ENCODE measurements around the gene GNAZ. TPM values are rescaled to one million over a fixed set of nuclear protein-coding genes. Genes with fewer than 3 reads are reported as not detected.

The GNAZ gene
- total and polyA plus RNA-seq, 4 donors: 0.21 to 2.2 (median 0.38) TPM

DNA sequence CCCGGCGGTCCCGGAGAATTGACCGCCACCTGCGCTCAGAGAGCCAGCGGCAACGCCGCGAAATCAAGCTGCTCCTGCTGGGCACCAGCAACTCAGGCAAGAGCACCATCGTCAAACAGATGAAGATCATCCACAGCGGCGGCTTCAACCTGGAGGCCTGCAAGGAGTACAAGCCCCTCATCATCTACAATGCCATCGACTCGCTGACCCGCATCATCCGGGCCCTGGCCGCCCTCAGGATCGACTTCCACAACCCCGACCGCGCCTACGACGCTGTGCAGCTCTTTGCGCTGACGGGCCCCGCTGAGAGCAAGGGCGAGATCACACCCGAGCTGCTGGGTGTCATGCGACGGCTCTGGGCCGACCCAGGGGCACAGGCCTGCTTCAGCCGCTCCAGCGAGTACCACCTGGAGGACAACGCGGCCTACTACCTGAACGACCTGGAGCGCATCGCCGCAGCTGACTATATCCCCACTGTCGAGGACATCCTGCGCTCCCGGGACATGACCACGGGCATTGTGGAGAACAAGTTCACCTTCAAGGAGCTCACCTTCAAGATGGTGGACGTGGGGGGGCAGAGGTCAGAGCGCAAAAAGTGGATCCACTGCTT is 25.5 kb downstream of the GNAZ start:
- WGBS: 96% methylated on average over 45 of the region's 45 CpGs
- no peak for DNase-seq (ENCODE audit: low spot score)
- H3K4me1 ChIP-seq (ENCODE audit: control insufficient read depth in 4 of 4, insufficient read depth in 4 of 4, low read length in 3 of 4): no peaks in the 10 kb centered on the region
- H3K27me3 ChIP-seq (ENCODE audit: control insufficient read depth in 4 of 4, insufficient read depth in 4 of 4, low read length in 3 of 4): no peaks in the 10 kb centered on the region
- no peaks in the 10 kb centered on the region for H3K36me3 ChIP-seq (ENCODE audit: control insufficient read depth in 4 of 4, insufficient read depth in 3 of 4, low read depth in 1 of 4, low read length in 3 of 4)
- H3K9me3 ChIP-seq (ENCODE audit: control insufficient read depth in 4 of 4, low read length in 3 of 4): no peaks in the 10 kb centered on the region
- TF ChIP-seq HNF4A (conservative IDR thresholded peaks at IDR 0.05): no peak
- no peak for TF ChIP-seq TAF1 (conservative IDR thresholded peaks at IDR 0.05)
- no peak for TF ChIP-seq FOXA1 (IDR thresholded peaks at IDR 0.05)
- TF ChIP-seq RXRA (IDR thresholded peaks at IDR 0.05): no peak
- TF ChIP-seq, protein P1, sequence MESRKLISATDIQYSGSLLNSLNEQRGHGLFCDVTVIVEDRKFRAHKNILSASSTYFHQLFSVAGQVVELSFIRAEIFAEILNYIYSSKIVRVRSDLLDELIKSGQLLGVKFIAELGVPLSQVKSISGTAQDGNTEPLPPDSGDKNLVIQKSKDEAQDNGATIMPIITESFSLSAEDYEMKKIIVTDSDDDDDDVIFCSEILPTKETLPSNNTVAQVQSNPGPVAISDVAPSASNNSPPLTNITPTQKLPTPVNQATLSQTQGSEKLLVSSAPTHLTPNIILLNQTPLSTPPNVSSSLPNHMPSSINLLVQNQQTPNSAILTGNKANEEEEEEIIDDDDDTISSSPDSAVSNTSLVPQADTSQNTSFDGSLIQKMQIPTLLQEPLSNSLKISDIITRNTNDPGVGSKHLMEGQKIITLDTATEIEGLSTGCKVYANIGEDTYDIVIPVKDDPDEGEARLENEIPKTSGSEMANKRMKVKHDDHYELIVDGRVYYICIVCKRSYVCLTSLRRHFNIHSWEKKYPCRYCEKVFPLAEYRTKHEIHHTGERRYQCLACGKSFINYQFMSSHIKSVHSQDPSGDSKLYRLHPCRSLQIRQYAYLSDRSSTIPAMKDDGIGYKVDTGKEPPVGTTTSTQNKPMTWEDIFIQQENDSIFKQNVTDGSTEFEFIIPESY (IDR thresholded peaks at IDR 0.05): no peak
- TF ChIP-seq EGR1 (IDR thresholded peaks at IDR 0.05; ENCODE audit: low read depth in 2 of 2): no peak
- TF ChIP-seq GABPA (IDR thresholded peaks at IDR 0.05 in 1 of 2, conservative IDR thresholded peaks at IDR 0.05 in 1 of 2): no peak
- no peak for TF ChIP-seq YY1 (IDR thresholded peaks at IDR 0.05)
- TF ChIP-seq HNF4G (IDR thresholded peaks at IDR 0.05): no peak
- TF ChIP-seq FOXA2 (IDR thresholded peaks at IDR 0.05): no peak
- no peak for TF ChIP-seq SP1 (IDR thresholded peaks at IDR 0.05)
- H3K9ac ChIP-seq (ENCODE audit: low read depth in 1 of 2, low read length in 2 of 2): no peak overlapping the region
- no peak overlapping the region for H3K27ac ChIP-seq (ENCODE audit: low read depth in 1 of 2, low read length in 2 of 2)
- H3K4me3 ChIP-seq (ENCODE audit: low read depth in 1 of 3, low read length in 3 of 3): no peak overlapping the region

DNA sequence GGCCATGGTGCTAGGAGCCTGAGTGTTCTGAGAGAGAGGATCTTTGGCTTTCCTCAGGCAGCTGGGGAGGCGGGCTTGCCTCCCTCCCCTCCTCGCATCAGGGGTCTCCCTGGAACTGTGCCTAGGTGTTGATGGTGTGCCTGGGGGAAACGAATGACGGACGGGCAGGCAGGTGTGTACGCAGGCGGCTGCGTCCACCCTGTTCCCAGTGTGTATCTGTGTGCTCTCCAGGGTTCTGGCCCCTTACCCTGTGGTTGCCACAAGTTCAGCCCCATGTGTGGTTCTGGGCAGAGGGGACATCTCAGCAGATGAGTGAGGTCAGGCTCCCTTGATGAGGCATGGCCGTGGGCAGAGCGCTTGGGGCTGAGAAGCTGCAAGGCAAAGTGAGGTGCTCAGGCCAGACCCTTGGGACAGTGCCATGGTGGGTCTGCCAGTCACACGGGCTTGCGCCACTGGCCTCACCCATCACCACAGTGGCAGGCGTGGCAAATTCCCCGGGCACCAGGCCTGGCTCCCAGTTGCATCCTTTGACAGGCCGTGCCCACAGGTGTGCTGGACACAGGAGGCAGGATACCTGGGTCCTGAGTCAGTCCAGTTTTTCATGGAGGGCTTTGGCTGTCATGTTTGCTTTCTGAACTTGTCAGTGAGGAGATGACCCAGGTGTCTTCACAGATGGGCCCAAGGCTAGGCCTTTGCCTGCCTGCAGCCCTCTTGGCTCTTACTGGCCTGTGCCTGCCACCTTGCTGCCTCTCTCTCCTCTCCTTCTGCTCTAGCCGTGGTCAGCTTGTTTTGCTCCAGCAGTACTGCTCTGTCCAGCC is 27.3 kb downstream of the GNAZ start:
- DNase-seq (ENCODE audit: low spot score): no peak
- no peak overlapping the region for H3K9ac ChIP-seq (ENCODE audit: low read depth in 1 of 2, low read length in 2 of 2)
- no peaks in the 10 kb centered on the region for H3K36me3 ChIP-seq (ENCODE audit: control insufficient read depth in 4 of 4, insufficient read depth in 3 of 4, low read depth in 1 of 4, low read length in 3 of 4)
- 94% methylated on average over 16 of the region's 16 CpGs for WGBS
- H3K9me3 ChIP-seq (ENCODE audit: control insufficient read depth in 4 of 4, low read length in 3 of 4): no peaks in the 10 kb centered on the region
- TF ChIP-seq RAD21 (IDR thresholded peaks at IDR 0.05) (no peak), EGR1 (IDR thresholded peaks at IDR 0.05; ENCODE audit: low read depth in 2 of 2) (no peak), GABPA (IDR thresholded peaks at IDR 0.05 in 1 of 2, conservative IDR thresholded peaks at IDR 0.05 in 1 of 2) (no peak), RXRA (IDR thresholded peaks at IDR 0.05) (no peak), NR2F2 (IDR thresholded peaks at IDR 0.05) (no peak), YY1 (IDR thresholded peaks at IDR 0.05) (no peak), HNF4A (conservative IDR thresholded peaks at IDR 0.05) (no peak), JUND (IDR thresholded peaks at IDR 0.05) (no peak), FOXA1 (IDR thresholded peaks at IDR 0.05) (no peak), SP1 (IDR thresholded peaks at IDR 0.05) (no peak), TAF1 (conservative IDR thresholded peaks at IDR 0.05) (no peak), FOXA2 (IDR thresholded peaks at IDR 0.05) (no peak), HNF4G (IDR thresholded peaks at IDR 0.05) (no peak)
- TF ChIP-seq, protein P2, sequence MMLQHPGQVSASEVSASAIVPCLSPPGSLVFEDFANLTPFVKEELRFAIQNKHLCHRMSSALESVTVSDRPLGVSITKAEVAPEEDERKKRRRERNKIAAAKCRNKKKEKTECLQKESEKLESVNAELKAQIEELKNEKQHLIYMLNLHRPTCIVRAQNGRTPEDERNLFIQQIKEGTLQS (IDR thresholded peaks at IDR 0.05): no peak
- TF ChIP-seq, protein P3, sequence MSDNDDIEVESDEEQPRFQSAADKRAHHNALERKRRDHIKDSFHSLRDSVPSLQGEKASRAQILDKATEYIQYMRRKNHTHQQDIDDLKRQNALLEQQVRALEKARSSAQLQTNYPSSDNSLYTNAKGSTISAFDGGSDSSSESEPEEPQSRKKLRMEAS (IDR thresholded peaks at IDR 0.05): no peak
- TF ChIP-seq, protein P4, sequence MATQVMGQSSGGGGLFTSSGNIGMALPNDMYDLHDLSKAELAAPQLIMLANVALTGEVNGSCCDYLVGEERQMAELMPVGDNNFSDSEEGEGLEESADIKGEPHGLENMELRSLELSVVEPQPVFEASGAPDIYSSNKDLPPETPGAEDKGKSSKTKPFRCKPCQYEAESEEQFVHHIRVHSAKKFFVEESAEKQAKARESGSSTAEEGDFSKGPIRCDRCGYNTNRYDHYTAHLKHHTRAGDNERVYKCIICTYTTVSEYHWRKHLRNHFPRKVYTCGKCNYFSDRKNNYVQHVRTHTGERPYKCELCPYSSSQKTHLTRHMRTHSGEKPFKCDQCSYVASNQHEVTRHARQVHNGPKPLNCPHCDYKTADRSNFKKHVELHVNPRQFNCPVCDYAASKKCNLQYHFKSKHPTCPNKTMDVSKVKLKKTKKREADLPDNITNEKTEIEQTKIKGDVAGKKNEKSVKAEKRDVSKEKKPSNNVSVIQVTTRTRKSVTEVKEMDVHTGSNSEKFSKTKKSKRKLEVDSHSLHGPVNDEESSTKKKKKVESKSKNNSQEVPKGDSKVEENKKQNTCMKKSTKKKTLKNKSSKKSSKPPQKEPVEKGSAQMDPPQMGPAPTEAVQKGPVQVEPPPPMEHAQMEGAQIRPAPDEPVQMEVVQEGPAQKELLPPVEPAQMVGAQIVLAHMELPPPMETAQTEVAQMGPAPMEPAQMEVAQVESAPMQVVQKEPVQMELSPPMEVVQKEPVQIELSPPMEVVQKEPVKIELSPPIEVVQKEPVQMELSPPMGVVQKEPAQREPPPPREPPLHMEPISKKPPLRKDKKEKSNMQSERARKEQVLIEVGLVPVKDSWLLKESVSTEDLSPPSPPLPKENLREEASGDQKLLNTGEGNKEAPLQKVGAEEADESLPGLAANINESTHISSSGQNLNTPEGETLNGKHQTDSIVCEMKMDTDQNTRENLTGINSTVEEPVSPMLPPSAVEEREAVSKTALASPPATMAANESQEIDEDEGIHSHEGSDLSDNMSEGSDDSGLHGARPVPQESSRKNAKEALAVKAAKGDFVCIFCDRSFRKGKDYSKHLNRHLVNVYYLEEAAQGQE (IDR thresholded peaks at IDR 0.05): no peak
- TF ChIP-seq, protein P5, sequence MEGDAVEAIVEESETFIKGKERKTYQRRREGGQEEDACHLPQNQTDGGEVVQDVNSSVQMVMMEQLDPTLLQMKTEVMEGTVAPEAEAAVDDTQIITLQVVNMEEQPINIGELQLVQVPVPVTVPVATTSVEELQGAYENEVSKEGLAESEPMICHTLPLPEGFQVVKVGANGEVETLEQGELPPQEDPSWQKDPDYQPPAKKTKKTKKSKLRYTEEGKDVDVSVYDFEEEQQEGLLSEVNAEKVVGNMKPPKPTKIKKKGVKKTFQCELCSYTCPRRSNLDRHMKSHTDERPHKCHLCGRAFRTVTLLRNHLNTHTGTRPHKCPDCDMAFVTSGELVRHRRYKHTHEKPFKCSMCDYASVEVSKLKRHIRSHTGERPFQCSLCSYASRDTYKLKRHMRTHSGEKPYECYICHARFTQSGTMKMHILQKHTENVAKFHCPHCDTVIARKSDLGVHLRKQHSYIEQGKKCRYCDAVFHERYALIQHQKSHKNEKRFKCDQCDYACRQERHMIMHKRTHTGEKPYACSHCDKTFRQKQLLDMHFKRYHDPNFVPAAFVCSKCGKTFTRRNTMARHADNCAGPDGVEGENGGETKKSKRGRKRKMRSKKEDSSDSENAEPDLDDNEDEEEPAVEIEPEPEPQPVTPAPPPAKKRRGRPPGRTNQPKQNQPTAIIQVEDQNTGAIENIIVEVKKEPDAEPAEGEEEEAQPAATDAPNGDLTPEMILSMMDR (IDR thresholded peaks at IDR 0.05; ENCODE audit: low read depth, low read length, missing input control): no peak
- TF ChIP-seq, protein P1 (IDR thresholded peaks at IDR 0.05): no peak
- no peak overlapping the region for H3K27ac ChIP-seq (ENCODE audit: low read depth in 1 of 2, low read length in 2 of 2)
- H3K4me1 ChIP-seq (ENCODE audit: control insufficient read depth in 4 of 4, insufficient read depth in 4 of 4, low read length in 3 of 4): no peaks in the 10 kb centered on the region
- H3K27me3 ChIP-seq (ENCODE audit: control insufficient read depth in 4 of 4, insufficient read depth in 4 of 4, low read length in 3 of 4): no peaks in the 10 kb centered on the region
- H3K4me3 ChIP-seq (ENCODE audit: low read depth in 1 of 3, low read length in 3 of 3): no peak overlapping the region
